HFFc6 (cell line): Measurements from ENCODE around the gene CADM4. TPM values are rescaled to one million over a fixed set of nuclear protein-coding genes. Genes with fewer than 3 reads are reported as not detected.

ENCODE experiments used
- DNase-seq: peaks from one replicate; pipeline ENCODE4 v3.0.0-alpha.2; 2018
- H3K27ac Mint-ChIP-seq: 2 replicates; pipeline ENCODE4 v1.8.0; 2020; ENCODE audit warnings: mild to moderate bottlenecking, mixed read lengths
- H3K27me3 Mint-ChIP-seq: 2 replicates; pipeline ENCODE4 v1.8.0; 2021; ENCODE audit warnings: mild to moderate bottlenecking, moderate library complexity, mixed read lengths; ENCODE audit not compliant: insufficient read depth
- H3K36me3 Mint-ChIP-seq: 2 replicates; pipeline ENCODE4 v1.8.0; 2021; ENCODE audit warnings: low read depth, mixed read lengths
- H3K4me1 Mint-ChIP-seq: 2 replicates; pipeline ENCODE4 v1.8.0; 2020; ENCODE audit warnings: low read depth, mixed read lengths
- H3K4me3 Mint-ChIP-seq: 2 replicates; pipeline ENCODE4 v1.8.0; 2020; ENCODE audit warnings: mild to moderate bottlenecking, moderate library complexity, mixed read lengths
- H3K9me3 Mint-ChIP-seq: 2 replicates; pipeline ENCODE4 v1.8.0; 2020; ENCODE audit warnings: mild to moderate bottlenecking, mixed read lengths
- total RNA-seq, 6 experiments: library from RNA; stranded (reverse); fragmentation: NEBNext Ultra II Directional; extraction: Animal tissue kit (Norgen Biotek cat#: 25700); gene quantifications; 2 replicates in 1 of 6; 3 replicates in 5 of 6; pipeline ENCODE4 v1.2.3, GENCODE V29; 2021
- TF ChIP-seq, protein P1 (sequence below): fragments of 200-600 bp; sonication (generic); IDR thresholded peaks from 2 replicates; pipeline ENCODE4 v1.5.0; 2021; ENCODE audit warnings: antibody characterized with exemption, mild to moderate bottlenecking

The CADM4 gene
- total RNA-seq, 6 experiments from 2014 or later, result 0.43 to 1.3 (median 0.82) TPM

DNA sequence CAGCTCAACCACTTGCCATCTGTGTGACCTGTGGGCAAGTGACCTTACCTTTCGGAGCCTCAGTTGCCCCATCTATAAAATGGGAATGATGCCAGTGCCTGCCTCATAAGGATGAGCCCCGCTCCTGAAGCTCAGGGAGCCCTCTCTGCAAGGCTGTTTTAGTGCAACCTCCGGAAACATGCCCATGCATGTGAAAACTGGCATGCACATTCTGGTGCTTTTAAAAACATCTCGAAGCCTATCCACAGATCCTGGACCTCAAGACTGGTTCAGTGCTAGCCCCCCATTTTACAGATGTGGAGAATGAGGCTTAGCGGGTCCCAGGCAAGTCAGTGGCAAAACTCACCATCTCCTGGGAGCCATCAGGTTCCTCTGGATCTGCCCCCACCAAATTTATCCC, 5.6 kb downstream of the CADM4 start:
- H3K4me3 Mint-ChIP-seq, result no peak overlapping the region
- DNase-seq, result no peak
- TF ChIP-seq, protein P1, sequence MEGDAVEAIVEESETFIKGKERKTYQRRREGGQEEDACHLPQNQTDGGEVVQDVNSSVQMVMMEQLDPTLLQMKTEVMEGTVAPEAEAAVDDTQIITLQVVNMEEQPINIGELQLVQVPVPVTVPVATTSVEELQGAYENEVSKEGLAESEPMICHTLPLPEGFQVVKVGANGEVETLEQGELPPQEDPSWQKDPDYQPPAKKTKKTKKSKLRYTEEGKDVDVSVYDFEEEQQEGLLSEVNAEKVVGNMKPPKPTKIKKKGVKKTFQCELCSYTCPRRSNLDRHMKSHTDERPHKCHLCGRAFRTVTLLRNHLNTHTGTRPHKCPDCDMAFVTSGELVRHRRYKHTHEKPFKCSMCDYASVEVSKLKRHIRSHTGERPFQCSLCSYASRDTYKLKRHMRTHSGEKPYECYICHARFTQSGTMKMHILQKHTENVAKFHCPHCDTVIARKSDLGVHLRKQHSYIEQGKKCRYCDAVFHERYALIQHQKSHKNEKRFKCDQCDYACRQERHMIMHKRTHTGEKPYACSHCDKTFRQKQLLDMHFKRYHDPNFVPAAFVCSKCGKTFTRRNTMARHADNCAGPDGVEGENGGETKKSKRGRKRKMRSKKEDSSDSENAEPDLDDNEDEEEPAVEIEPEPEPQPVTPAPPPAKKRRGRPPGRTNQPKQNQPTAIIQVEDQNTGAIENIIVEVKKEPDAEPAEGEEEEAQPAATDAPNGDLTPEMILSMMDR, result no peak
- H3K4me1 Mint-ChIP-seq, result peaks cover 8% of the 10 kb centered on the region; the same call in 1 of the 2 replicates
- no peaks in the 10 kb centered on the region for H3K36me3 Mint-ChIP-seq
- no peaks in the 10 kb centered on the region for H3K9me3 Mint-ChIP-seq
- peaks cover 24% of the 10 kb centered on the region for H3K27me3 Mint-ChIP-seq
- no peak overlapping the region for H3K27ac Mint-ChIP-seq

DNA sequence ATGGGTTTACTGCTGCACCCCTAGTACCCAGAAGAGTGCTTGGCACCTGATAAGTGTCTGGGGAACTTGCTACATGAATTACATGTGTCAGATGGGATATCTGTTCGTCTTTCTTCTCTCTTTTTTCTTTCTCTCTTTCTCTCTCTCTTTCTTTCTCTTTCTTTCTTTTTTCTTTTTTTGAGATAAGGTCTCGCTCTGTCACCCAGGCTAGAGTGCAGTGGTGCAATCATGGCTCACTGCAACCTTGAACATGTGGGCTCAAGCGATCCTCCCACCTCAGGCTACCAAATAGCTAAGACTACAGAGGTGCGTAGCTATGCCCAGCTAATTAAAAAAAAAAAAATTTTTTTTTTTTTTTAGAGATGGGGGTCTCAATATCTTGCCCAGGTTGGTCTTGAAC, 6.1 kb downstream of the CADM4 start:
- Mint-ChIP-seq H3K27ac (no peak overlapping the region), H3K36me3 (no peaks in the 10 kb centered on the region), H3K4me1 (peaks cover 8% of the 10 kb centered on the region; the same call in 1 of the 2 replicates), H3K4me3 (no peak overlapping the region), H3K27me3 (peaks cover 18% of the 10 kb centered on the region), H3K9me3 (no peaks in the 10 kb centered on the region)
- DNase-seq, result no peak
- TF ChIP-seq, protein P1, result no peak

DNA sequence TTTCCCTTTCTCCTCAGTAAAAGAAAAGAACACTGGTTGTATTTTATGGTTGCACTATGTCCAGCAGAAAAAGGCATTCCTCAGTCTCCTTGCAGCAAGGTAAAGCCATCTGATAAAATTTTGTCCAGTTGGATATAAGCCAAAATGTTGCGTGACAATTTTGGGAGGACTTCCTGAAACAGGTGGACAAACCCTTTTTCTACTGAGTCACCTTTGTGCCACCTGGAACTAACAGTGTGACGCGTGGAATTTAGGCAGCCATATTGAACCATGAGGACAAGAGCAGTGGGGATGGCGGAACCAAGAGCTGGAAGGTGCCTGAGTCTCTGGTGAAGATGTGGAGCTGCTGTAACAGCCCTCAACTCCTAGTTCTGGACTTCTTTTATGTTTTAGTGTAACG, 8.2 kb downstream of the CADM4 start:
- no peaks in the 10 kb centered on the region for H3K9me3 Mint-ChIP-seq
- H3K4me1 Mint-ChIP-seq, result peaks cover 8% of the 10 kb centered on the region; the same call in 1 of the 2 replicates
- peaks cover 5% of the 10 kb centered on the region for H3K27me3 Mint-ChIP-seq
- H3K4me3 Mint-ChIP-seq, result no peak overlapping the region
- no peak overlapping the region for H3K27ac Mint-ChIP-seq
- H3K36me3 Mint-ChIP-seq, result no peaks in the 10 kb centered on the region
- TF ChIP-seq, protein P1, result no peak
- no peak for DNase-seq

DNA sequence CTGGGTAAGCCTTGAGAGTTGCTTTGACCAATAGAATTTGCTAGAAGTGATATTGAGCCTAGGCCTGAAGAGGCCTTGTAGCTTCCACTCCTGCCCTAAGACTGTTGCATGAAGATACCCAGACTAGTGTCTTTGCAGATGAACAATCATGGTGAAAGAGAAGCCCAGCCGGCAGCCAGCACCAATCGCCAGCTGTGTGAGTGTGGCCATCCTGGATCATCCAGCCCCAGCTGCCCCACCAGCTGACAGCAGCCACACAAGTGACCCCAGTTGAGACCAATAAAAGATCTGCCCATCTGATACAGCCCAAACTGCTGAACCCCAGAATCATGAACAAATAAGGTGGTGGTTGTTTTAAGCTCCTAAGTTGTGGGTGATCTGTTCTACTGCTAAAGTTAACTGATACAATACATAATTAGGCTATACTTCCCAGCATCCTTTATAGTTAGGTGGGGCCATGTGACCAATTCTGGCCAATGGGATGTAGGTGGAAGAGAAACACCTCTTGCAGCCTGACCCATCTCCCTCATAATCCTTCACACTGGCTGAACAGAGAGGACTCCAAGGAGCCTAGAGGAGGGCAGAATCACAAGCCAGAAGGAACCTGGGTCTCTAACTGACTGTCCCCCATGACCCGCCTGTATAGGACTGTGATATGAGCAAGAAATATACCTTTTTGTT, 10.9 kb downstream of the CADM4 start:
- Mint-ChIP-seq H3K27ac (no peak overlapping the region), H3K36me3 (no peaks in the 10 kb centered on the region), H3K4me1 (no peaks in the 10 kb centered on the region), H3K27me3 (peaks cover 7% of the 10 kb centered on the region), H3K9me3 (no peaks in the 10 kb centered on the region), H3K4me3 (no peak overlapping the region)
- no peak for DNase-seq
- TF ChIP-seq, protein P1, result no peak

DNA sequence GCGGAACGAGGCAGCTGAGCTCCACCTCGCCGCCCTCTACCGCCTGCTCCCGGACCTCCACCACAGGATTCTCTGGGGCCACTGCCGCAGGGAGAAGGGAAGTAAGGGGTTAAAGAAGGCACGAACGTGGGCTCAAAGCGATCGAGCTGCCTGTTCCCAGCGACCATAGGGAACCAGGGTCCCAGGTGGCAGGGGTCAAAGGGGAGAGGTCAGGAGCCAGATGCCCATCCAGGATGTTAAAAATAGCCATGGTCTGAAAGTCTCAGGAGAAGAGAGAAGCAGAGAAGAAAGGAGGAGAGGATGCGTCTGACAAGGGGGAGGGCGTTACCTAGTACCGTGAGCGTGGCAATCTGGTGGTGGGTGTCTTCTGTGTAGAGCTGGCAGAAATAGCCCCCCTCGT, 12.8 kb downstream of the CADM4 start:
- TF ChIP-seq, protein P1, result no peak
- H3K4me1 Mint-ChIP-seq, result no peaks in the 10 kb centered on the region
- no peaks in the 10 kb centered on the region for H3K9me3 Mint-ChIP-seq
- no peak for DNase-seq
- H3K36me3 Mint-ChIP-seq, result no peaks in the 10 kb centered on the region
- no peak overlapping the region for H3K27ac Mint-ChIP-seq
- peaks cover 2% of the 10 kb centered on the region for H3K27me3 Mint-ChIP-seq
- H3K4me3 Mint-ChIP-seq, result no peak overlapping the region
